Measurements from ENCODE around the gene VARS2.
"Not testable (repeated sequence)": the region's sequence is repeated elsewhere in the genome, so short reads cannot be mapped to it uniquely, and the experiment has no call there.

VARS2 gene

GRCh38 chr6:30901436-30901835 lies 12.6 kb upstream of the VARS2 start:
- in situ Hi-C loops (cut with HindIII; ENCODE audit: low pct_ligation_motif_present, low sequenced_read_pairs) = no loop called here
- no peak for TF ChIP-seq CTCF (IDR thresholded peaks at IDR 0.05; ENCODE audit: low read depth, low read length, missing control alignments)

GRCh38 chr6:30902196-30902595 lies 11.8 kb upstream of the VARS2 start:
- not testable (repeated sequence) for H3K27me3 ChIP-seq (replicated peaks)

More at GRCh38 chr6:30901436-30901835, 12.6 kb upstream of the VARS2 start:
- DNase-seq = no peak
- Histone ChIP-seq H3K27ac (no peak overlapping the region), H3K27me3 (replicated peaks) (no peaks in the 10 kb centered on the region), H3K4me3 (ENCODE audit: low read depth, low read length) (no peak overlapping the region), H3K36me3 (replicated peaks) (peaks cover 13% of the 10 kb centered on the region)

GRCh38 chr6:30902709-30903108 lies 11.3 kb upstream of the VARS2 start:
- Histone ChIP-seq H3K27me3 (replicated peaks) (no peaks in the 10 kb centered on the region), H3K27ac (no peak overlapping the region), H3K36me3 (replicated peaks) (peaks cover 6% of the 10 kb centered on the region), H3K4me3 (ENCODE audit: low read depth, low read length) (no peak overlapping the region)
- no peak for TF ChIP-seq CTCF (IDR thresholded peaks at IDR 0.05; ENCODE audit: low read depth, low read length, missing control alignments)
- no peak for DNase-seq
- in situ Hi-C loops (cut with HindIII; ENCODE audit: low pct_ligation_motif_present, low sequenced_read_pairs) = no loop called here

More at GRCh38 chr6:30902196-30902595, 11.8 kb upstream of the VARS2 start:
- in situ Hi-C loops (cut with HindIII; ENCODE audit: low pct_ligation_motif_present, low sequenced_read_pairs); H3K36me3 ChIP-seq (replicated peaks); H3K27ac ChIP-seq; H3K4me3 ChIP-seq (ENCODE audit: low read depth, low read length); DNase-seq: not testable (repeated sequence)

- Histone ChIP-seq H3K27ac (no peak overlapping the region), H3K36me3 (replicated peaks) (peaks cover 2% of the 10 kb centered on the region), H3K4me3 (ENCODE audit: low read depth, low read length) (no peak overlapping the region), H3K27me3 (replicated peaks) (no peaks in the 10 kb centered on the region)
- in situ Hi-C loops (cut with HindIII; ENCODE audit: low pct_ligation_motif_present, low sequenced_read_pairs) = no loop called here
- TF ChIP-seq CTCF (IDR thresholded peaks at IDR 0.05; ENCODE audit: low read depth, low read length, missing control alignments) = no peak
- DNase-seq = no peak
These were observed 10.8 kb upstream of the VARS2 start for GRCh38 chr6:30903236-30903635.

GRCh38 chr6:30907290-30907757 lies 6.7 kb upstream of the VARS2 start:
- peak overlapping the region; percentile 90 for H3K4me3 ChIP-seq (ENCODE audit: low read depth, low read length)
- H3K36me3 ChIP-seq (replicated peaks) = peaks cover 17% of the 10 kb centered on the region
- H3K27me3 ChIP-seq (replicated peaks); in situ Hi-C loops (cut with HindIII; ENCODE audit: low pct_ligation_motif_present, low sequenced_read_pairs); DNase-seq: not testable (repeated sequence)
- H3K27ac ChIP-seq = peak overlapping the region; percentile 33

- no peak for TF ChIP-seq CTCF (IDR thresholded peaks at IDR 0.05; ENCODE audit: low read depth, low read length, missing control alignments)
- peaks cover 21% of the 10 kb centered on the region for H3K36me3 ChIP-seq (replicated peaks)
- in situ Hi-C loops (cut with HindIII; ENCODE audit: low pct_ligation_motif_present, low sequenced_read_pairs) = no loop called here
- H3K27ac ChIP-seq = peak within 1 kb of the TSS; percentile 33
- no peaks in the 10 kb centered on the region for H3K27me3 ChIP-seq (replicated peaks)
- H3K4me3 ChIP-seq (ENCODE audit: low read depth, low read length) = peak within 1 kb of the TSS; percentile 90
- DNase-seq = peak; percentile 98
These were observed 6.1 kb upstream of the VARS2 start, which contains the start of gene GTF2H4 for GRCh38 chr6:30907758-30908591. GTF2H4 (plus strand) TSS chr6:30908207.

Data from brain microvascular endothelial cell (primary cell).